Astrocyte (in vitro differentiated cells and primary cell): ENCODE measurements around the gene STRBP. TPM values are rescaled to one million over a fixed set of nuclear protein-coding genes. Genes with fewer than 3 reads are reported as not detected.

Experiments
- DNase-seq: peaks from one replicate; pipeline ENCODE4 v3.0.0-alpha.2; 2010; ENCODE audit warnings: low read depth
- FAIRE-seq: peaks from 2 replicates; lab custom pipeline; 2011; peaks lifted over from hg19 to GRCh38; lab: Jason Lieb, UNC
- H2AFZ ChIP-seq: 2 replicates; pipeline ENCODE4 v1.6.0; 2012; ENCODE audit warnings: low read depth, low read length, inconsistent platforms
- H3K27ac ChIP-seq: 2 replicates; pipeline ENCODE4 v1.5.1; 2011; ENCODE audit warnings: low read depth, low read length, inconsistent platforms
- H3K27me3 ChIP-seq: 2 replicates; pipeline ENCODE4 v1.6.0; 2011; ENCODE audit warnings: low read length, inconsistent platforms; ENCODE audit not compliant: insufficient read depth
- H3K36me3 ChIP-seq: 2 replicates; pipeline ENCODE4 v1.5.1; 2011; ENCODE audit warnings: low read length, inconsistent platforms; ENCODE audit not compliant: insufficient read depth
- H3K4me1 ChIP-seq: 2 replicates; pipeline ENCODE4 v1.5.1; 2011; ENCODE audit warnings: low read length, inconsistent platforms; ENCODE audit not compliant: insufficient read depth
- H3K4me2 ChIP-seq: 2 replicates; pipeline ENCODE4 v1.6.0; 2012; ENCODE audit warnings: low read length, inconsistent platforms
- H3K4me3 ChIP-seq: 2 replicates; pipeline ENCODE4 v1.5.1; 2011; ENCODE audit warnings: low read depth, mild to moderate bottlenecking, low read length, inconsistent platforms; ENCODE audit not compliant: insufficient read depth
- H3K79me2 ChIP-seq: 2 replicates; pipeline ENCODE4 v1.6.0; 2012; ENCODE audit warnings: mild to moderate bottlenecking, low read length, inconsistent platforms; ENCODE audit not compliant: insufficient read depth
- H3K9ac ChIP-seq: 2 replicates; pipeline ENCODE4 v1.6.0; 2012; ENCODE audit warnings: mild to moderate bottlenecking, low read length, inconsistent platforms
- H3K9me3 ChIP-seq: 2 replicates; pipeline ENCODE4 v1.5.1; 2012; ENCODE audit warnings: low read depth, mild to moderate bottlenecking, low read length, inconsistent platforms; ENCODE audit not compliant: insufficient read depth
- H4K20me1 ChIP-seq: 2 replicates; pipeline ENCODE4 v1.6.0; 2012; ENCODE audit warnings: low read length, inconsistent platforms; ENCODE audit not compliant: insufficient read depth
- H3K27ac Mint-ChIP-seq: one replicate; pipeline ENCODE4 v1.8.0; 2021; ENCODE audit warnings: mild to moderate bottlenecking, mixed read lengths; ENCODE audit not compliant: unreplicated experiment
- H3K27me3 Mint-ChIP-seq: one replicate; pipeline ENCODE4 v1.8.0; 2021; ENCODE audit warnings: low read depth, mixed read lengths; ENCODE audit not compliant: unreplicated experiment
- H3K36me3 Mint-ChIP-seq: one replicate; pipeline ENCODE4 v1.8.0; 2021; ENCODE audit warnings: low read depth, mixed read lengths; ENCODE audit not compliant: unreplicated experiment
- H3K4me1 Mint-ChIP-seq: one replicate; pipeline ENCODE4 v1.8.0; 2021; ENCODE audit warnings: low read depth, mixed read lengths; ENCODE audit not compliant: unreplicated experiment
- H3K4me3 Mint-ChIP-seq: one replicate; pipeline ENCODE4 v1.8.0; 2021; ENCODE audit warnings: mild to moderate bottlenecking, moderate library complexity, mixed read lengths; ENCODE audit not compliant: unreplicated experiment
- H3K9me3 Mint-ChIP-seq: one replicate; pipeline ENCODE4 v1.8.0; 2021; ENCODE audit warnings: mild to moderate bottlenecking, mixed read lengths; ENCODE audit not compliant: unreplicated experiment
- EZH2 ChIP-seq: IDR thresholded peaks from 2 replicates; pipeline ENCODE4 v1.6.1; 2012; ENCODE audit warnings: mild to moderate bottlenecking, low read length, inconsistent platforms; ENCODE audit not compliant: insufficient read depth
- total RNA-seq: library from RNA; stranded (reverse); gene quantifications from 2 replicates; pipeline ENCODE4 v1.2.1, GENCODE V29; 2021
- TF ChIP-seq, protein P1 (sequence below): IDR thresholded peaks from 2 replicates; pipeline ENCODE4 v1.5.1; 2011; ENCODE audit warnings: low read depth, mild to moderate bottlenecking, inconsistent platforms, low read length, moderate library complexity; ENCODE audit not compliant: insufficient read depth

The STRBP gene
- total RNA-seq, 1 donor from 2014 or later: 13.1 TPM

DNA sequence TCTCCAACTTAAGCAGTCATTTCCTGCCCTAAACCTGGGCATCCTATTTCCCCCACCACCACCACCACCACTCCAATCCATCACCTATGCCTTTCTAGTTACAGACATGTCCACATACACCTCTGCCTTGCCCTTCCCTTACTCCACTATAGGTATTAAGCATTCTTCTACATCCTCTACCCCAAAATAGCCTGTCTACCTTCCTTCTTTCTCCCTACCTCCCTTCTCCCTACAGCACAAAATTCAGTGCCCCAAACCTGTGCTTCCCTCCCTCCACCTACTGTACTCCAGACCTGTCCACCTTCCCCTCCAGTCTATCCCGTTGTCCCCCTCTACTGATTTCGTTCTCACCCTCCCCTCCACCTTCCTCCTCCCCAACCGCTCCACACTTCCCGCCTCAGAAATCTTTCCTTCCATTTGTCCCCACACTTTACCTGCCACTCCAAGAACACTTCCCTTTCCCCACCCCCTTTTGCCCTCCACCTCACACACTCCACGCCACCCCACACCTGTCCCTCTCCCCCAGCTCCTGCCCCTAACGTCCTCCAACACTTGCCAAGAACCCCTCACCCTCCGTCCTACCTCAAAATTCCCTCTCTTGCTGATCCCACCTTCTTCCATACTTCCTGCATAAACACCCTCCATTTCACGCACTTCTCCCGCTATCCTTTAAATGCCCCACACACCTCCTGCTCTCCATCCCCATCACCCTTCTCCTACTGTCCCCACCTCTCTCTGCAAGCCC is 1.6 kb downstream of the STRBP start:
- peaks cover 15% of the 10 kb centered on the region for H3K27me3 Mint-ChIP-seq
- no peak for FAIRE-seq

DNA sequence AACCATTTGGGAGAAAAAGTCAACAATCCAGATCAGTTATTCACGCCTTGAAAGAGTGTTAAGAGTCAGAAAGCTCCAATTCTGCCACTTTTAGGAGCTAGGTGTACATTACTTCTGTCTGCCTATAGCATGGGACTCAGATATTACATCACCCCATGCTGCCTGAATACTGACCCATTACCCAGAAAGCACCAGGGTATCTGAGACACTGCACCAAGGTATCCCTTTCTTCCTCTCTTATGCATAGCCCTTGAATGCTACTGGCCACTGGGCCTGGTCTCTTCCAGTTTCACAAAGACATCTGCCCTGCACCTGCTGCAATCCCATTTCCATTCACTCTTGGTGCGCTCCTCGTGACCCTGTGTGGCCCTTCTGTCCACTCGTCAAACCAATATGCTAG is 2.6 kb downstream of the STRBP start:
- Mint-ChIP-seq H3K27ac (no peak overlapping the region), H3K4me3 (no peak overlapping the region), H3K36me3 (no peaks in the 10 kb centered on the region), H3K9me3 (no peaks in the 10 kb centered on the region), H3K4me1 (no peaks in the 10 kb centered on the region), H3K27me3 (peaks cover 13% of the 10 kb centered on the region)
- no peak overlapping the region for H3K27ac ChIP-seq
- H3K4me3 ChIP-seq: no peak overlapping the region
- DNase-seq: no peak
- H3K27me3 ChIP-seq: peaks cover 14% of the 10 kb centered on the region
- H3K4me2 ChIP-seq: no peak overlapping the region
- H4K20me1 ChIP-seq: peaks cover 21% of the 10 kb centered on the region
- H2AFZ ChIP-seq: peak overlapping the region; percentile 17
- peaks cover 3% of the 10 kb centered on the region for H3K4me1 ChIP-seq
- FAIRE-seq: no peak
- H3K9me3 ChIP-seq: no peaks in the 10 kb centered on the region
- H3K9ac ChIP-seq: no peak overlapping the region
- no peaks in the 10 kb centered on the region for H3K79me2 ChIP-seq
- TF ChIP-seq EZH2: no peak
- H3K36me3 ChIP-seq: no peaks in the 10 kb centered on the region

More for the DNA sequence above, 1.6 kb downstream of the STRBP start:
- H4K20me1 ChIP-seq: peaks cover 21% of the 10 kb centered on the region
- peaks cover 3% of the 10 kb centered on the region for H3K4me1 ChIP-seq
- Mint-ChIP-seq H3K4me3 (peak overlapping the region; percentile 81), H3K4me1 (no peaks in the 10 kb centered on the region), H3K27ac (peak overlapping the region; percentile 27), H3K36me3 (no peaks in the 10 kb centered on the region), H3K9me3 (no peaks in the 10 kb centered on the region)
- no peak for DNase-seq
- no peaks in the 10 kb centered on the region for H3K79me2 ChIP-seq
- H3K27ac ChIP-seq: no peak overlapping the region
- no peaks in the 10 kb centered on the region for H3K36me3 ChIP-seq
- H3K9me3 ChIP-seq: no peaks in the 10 kb centered on the region
- no peak overlapping the region for H3K4me3 ChIP-seq
- no peak overlapping the region for H3K9ac ChIP-seq
- H3K4me2 ChIP-seq: peak overlapping the region; percentile 82
- peaks cover 14% of the 10 kb centered on the region for H3K27me3 ChIP-seq
- TF ChIP-seq, protein P1, sequence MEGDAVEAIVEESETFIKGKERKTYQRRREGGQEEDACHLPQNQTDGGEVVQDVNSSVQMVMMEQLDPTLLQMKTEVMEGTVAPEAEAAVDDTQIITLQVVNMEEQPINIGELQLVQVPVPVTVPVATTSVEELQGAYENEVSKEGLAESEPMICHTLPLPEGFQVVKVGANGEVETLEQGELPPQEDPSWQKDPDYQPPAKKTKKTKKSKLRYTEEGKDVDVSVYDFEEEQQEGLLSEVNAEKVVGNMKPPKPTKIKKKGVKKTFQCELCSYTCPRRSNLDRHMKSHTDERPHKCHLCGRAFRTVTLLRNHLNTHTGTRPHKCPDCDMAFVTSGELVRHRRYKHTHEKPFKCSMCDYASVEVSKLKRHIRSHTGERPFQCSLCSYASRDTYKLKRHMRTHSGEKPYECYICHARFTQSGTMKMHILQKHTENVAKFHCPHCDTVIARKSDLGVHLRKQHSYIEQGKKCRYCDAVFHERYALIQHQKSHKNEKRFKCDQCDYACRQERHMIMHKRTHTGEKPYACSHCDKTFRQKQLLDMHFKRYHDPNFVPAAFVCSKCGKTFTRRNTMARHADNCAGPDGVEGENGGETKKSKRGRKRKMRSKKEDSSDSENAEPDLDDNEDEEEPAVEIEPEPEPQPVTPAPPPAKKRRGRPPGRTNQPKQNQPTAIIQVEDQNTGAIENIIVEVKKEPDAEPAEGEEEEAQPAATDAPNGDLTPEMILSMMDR: no peak
- TF ChIP-seq EZH2: no peak
- H2AFZ ChIP-seq: no peak overlapping the region

DNA sequence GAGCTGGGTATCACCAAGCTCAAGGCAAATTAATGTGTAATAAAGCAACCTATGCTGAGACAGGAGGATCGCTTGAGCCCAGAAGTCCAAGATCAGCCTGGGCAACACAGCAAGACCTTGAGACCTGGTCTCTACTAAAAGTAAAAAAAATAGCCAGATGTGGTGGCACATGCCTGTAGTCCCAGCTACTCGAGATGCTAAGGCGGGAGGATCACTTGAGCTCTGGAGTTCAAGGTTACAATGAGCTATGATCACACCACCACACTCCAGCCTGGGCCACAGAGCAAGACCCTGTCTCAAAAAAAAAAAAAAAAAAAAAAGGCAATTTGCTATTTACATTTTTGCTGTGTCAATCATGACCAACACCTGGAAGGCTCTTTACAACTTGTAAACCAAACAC is 5.2 kb downstream of the STRBP start:
- Mint-ChIP-seq H3K36me3 (no peaks in the 10 kb centered on the region), H3K9me3 (no peaks in the 10 kb centered on the region), H3K4me3 (no peak overlapping the region), H3K27ac (no peak overlapping the region), H3K4me1 (no peaks in the 10 kb centered on the region), H3K27me3 (peaks cover 5% of the 10 kb centered on the region)
- no peak overlapping the region for H3K9ac ChIP-seq
- H2AFZ ChIP-seq: no peak overlapping the region
- FAIRE-seq (no peak), DNase-seq (no peak)
- H3K27me3 ChIP-seq: peaks cover 14% of the 10 kb centered on the region
- H3K36me3 ChIP-seq: no peaks in the 10 kb centered on the region
- H3K9me3 ChIP-seq: no peaks in the 10 kb centered on the region
- H3K4me3 ChIP-seq: no peak overlapping the region
- TF ChIP-seq, protein P1: no peak
- no peak for TF ChIP-seq EZH2
- no peak overlapping the region for H3K4me2 ChIP-seq
- no peaks in the 10 kb centered on the region for H3K79me2 ChIP-seq
- no peaks in the 10 kb centered on the region for H3K4me1 ChIP-seq
- H4K20me1 ChIP-seq: peaks cover 21% of the 10 kb centered on the region
- H3K27ac ChIP-seq: no peak overlapping the region
